Stimulated activated CD4-positive, alpha-beta T cell treated with anti-CD3 and anti-CD28 coated beads, TNF-alpha, amount 100 ng/mL, for 48 hours (primary cell): ENCODE data around the gene SSU72.

Experiments used
- DNase-seq, 3 donors: peaks; one replicate each; pipeline ENCODE4 v3.0.0-alpha.2; 2020; ENCODE audit warnings: low read depth in 3 of 3

SSU72 gene

GRCh38 chr1:1610796-1611195 is 36.1 kb upstream of the SSU72 start:
- no peak for DNase-seq

GRCh38 chr1:1609822-1610485 is 35.3 kb upstream of the SSU72 start:
- DNase-seq, result no peak

GRCh38 chr1:1606232-1606631 is 31.6 kb upstream of the SSU72 start:
- DNase-seq, result no peak

- no peak for DNase-seq
Observed at GRCh38 chr1:1605724-1606123, 31.1 kb upstream of the SSU72 start.

- DNase-seq, result no peak
Observed at GRCh38 chr1:1605034-1605591, 30.4 kb upstream of the SSU72 start.

GRCh38 chr1:1604374-1605033 is 29.8 kb upstream of the SSU72 start:
- no peak for DNase-seq

- no peak for DNase-seq
Observed at GRCh38 chr1:1603671-1604373, 29.2 kb upstream of the SSU72 start.

- DNase-seq, result no peak
Observed at GRCh38 chr1:1602968-1603506, 28.4 kb upstream of the SSU72 start.

GRCh38 chr1:1602304-1602967 is 27.8 kb upstream of the SSU72 start:
- no peak for DNase-seq

GRCh38 chr1:1601564-1602303 is 27.1 kb upstream of the SSU72 start:
- DNase-seq, result no peak

GRCh38 chr1:1600861-1601563 is 26.3 kb upstream of the SSU72 start:
- DNase-seq, result no peak

GRCh38 chr1:1599935-1600860 is 25.5 kb upstream of the SSU72 start, which contains the start of gene FNDC10:
TSS of gene FNDC10 (minus strand) at chr1:1600135. CDS start at chr1:1600015, 120 bp downstream.
- DNase-seq, result no peak

GRCh38 chr1:1599030-1599934 is 24.6 kb upstream of the SSU72 start:
- no peak for DNase-seq

GRCh38 chr1:1598720-1599029 is 24.0 kb upstream of the SSU72 start:
- no peak for DNase-seq

GRCh38 chr1:1598051-1598719 is 23.5 kb upstream of the SSU72 start:
- no peak for DNase-seq

- DNase-seq, result no peak
Observed at GRCh38 chr1:1597275-1597930, 22.7 kb upstream of the SSU72 start.
